NCI-H69 (cell line): ENCODE measurements around the gene ANKFN1.
A peak's percentile ranks its signal among the peaks of the same experiment; 100 is the strongest.

Experiments
- DNase-seq: peaks from one replicate; lab custom pipeline; 2025; lab: John Stamatoyannopoulos, UW

ANKFN1 gene

DNA sequence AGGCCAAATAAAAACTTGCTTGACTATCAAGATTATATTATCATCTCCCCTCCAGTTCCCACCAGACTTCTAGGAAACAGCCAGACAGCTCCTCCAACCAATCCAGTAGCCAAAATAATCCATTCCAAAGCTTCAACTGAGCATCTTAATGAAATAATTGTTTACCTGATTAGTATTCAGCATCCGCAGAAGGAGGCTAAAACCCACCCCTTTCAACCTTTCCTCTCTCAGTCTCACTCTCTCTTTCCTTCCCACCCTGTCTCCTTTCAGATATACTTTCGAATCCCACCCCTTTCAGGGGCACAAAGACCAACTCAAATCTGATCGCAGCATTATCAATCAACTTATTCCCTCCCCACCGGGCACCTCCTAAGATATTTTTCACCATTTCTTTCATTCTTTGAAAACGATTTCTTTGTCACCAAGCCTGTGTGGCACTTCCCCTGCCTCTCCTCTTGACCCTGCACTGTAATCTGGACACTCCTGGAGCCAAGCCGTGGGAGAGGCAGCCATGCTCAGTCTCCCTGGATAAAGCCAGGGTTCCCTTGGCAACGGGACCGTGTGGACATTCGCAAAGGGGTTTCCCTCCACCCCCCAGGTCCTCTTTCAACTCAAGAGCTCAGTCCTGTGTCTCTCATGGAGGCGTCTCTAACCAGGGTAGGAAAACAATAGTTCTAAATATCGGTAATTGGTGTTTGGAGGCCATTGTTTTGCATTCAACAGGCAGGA is at the start of gene ANKFN1:
Gene ANKFN1, plus strand, starts transcription at position 602 of the 729 bp plus-strand sequence. CDS start 59,193 bp downstream, outside the sequence.
- peak; percentile 41 for DNase-seq

DNA sequence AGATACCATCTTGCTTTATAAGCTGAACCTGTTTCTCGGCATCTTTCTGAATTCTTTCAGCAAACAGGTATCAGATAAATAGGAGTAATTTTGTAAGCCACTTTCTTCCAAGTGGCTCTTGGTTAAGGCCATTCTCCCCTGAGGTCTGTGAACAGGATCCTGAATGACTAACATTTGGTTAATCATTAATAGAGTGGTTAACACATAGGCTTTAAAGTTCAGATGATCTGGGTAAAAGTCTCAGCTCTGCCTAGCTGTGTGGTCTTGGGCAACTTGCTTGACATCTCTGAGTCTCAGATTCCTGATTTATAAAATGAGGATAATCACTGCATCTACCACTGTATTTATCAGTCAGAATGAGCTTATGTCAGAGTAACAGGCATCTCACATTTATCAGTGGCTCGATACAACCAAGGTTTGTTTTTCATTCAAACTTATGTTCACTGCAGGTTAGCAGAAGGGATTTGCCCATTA is 44.4 kb upstream of the ANKFN1 start:
- no peak for DNase-seq

DNA sequence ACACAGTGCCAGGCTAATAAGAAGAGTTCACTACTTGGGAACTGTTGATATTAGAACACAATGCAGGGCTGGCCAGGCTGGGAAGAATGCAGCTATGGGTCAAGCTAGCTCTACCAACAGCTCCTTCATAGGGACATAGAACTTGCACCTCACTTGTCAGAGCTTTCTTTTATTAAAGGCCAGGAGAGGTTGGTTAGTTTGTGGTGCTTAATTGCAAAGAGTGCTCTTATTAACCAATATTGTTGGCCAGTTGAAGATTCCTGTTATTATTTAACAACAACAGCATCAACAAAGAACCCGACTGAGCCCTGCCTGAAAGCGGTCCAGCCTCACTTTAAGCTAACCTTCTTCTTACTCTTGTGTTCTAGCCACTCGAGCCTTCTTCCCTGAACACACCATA is 43.4 kb upstream of the ANKFN1 start:
- DNase-seq = no peak

- DNase-seq = peak; percentile 36
These were observed 42.7 kb upstream of the ANKFN1 start for GRCh38 chr17:56110463-56111135.

DNA sequence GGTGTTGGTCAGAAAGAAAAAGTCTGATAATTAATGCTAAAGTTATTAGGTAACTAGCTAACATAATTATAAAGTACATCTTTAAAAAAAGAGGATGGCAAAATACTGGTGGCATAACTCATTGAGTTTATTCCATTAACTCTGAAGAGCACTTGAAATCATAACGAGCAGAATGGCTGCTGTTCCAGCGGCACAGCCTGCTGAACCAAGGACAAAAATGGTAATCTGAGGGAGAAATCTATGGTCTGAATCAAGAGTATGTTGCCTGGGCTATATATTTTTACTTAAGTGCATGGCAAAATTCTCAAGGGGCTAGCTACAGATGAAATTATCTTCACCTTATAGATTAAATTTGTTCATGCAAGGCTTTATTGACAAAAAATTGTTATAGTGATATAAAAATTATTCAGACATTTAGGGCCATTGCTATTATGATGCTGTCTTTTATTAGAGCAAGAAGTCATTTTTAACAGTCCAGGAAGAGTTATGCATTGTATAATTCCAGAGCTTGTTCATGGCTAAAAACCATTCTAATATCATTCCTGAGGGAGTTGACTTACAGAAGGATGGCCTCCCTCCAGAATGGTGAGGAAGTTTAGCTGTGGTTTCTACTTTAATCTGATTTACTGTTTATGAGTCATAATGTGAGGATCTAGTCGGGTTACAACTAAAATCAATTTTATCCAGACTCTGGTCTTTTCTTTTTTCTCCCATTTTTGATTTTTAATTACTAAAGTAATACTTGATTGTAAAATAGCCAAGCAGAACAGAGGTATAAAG is 41.4 kb upstream of the ANKFN1 start:
- DNase-seq = no peak

GRCh38 chr17:56113486-56113885 is 39.8 kb upstream of the ANKFN1 start:
- DNase-seq = peak; percentile 31

GRCh38 chr17:56114469-56114868 is 38.8 kb upstream of the ANKFN1 start:
- no peak for DNase-seq

- DNase-seq = no peak
These were observed 34.1 kb upstream of the ANKFN1 start for GRCh38 chr17:56119191-56119590.

DNA sequence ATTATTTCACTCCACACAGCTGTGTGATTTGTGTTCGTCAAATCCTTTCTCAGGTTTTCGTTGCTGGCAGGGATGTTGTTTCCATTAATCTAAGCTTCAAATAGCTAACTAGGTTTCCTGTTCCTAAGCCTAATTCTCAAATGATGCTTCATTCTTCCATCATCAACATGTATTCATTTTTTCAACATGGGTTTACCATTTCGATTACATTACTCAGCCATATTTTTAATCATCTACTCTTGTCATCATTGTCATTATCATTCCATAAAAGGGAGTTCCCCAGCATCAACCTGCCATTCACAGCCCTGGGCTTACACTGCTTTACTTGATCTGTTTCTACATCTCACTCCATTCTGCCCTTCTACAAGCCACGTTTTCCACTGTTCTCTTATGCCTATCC is 33.3 kb upstream of the ANKFN1 start:
- DNase-seq = no peak

DNA sequence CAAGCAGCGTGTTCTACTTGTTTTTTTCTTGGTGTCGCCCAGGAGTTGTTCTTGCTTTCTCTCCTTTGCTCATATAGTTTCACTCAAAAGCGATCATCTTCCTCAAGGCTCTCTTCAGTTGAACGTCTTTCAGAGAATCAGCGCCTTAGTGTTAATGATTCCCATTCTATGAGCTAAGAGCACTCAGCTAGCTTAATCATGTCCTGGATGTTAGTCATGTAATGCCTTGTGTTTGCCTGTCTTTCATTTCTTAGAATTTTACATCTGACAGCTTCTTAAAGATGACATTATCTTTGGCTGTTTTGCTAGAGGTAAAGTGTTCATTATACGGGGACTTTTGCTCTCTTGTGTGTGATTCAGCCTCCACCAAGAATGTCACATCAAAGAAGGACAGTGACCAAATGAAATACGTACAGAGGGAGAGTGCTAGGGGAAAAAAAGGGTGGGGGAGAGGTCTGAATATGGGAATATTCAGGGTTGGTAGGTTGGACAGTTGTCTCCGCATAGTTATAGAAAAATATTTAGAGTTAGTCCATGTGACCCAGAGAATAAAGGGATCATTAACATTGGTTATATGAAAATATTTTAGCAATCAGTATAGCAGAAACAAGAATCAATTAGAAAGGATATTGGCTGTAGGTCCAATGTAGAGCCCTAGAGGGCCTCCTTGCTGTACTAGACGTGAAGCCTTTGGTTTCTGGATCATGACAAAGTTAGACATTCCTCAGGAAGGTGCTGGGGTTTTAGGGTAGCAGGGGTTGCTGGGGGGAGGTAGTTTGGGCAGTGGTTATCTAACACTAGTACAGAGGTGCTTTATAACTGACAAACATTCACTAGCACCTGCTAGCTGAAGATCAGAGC is 31.9 kb upstream of the ANKFN1 start:
- DNase-seq = no peak

- peak; percentile 46 for DNase-seq
These were observed 27.1 kb upstream of the ANKFN1 start for GRCh38 chr17:56125830-56126819.

- DNase-seq = peak; percentile 14
These were observed 23.2 kb upstream of the ANKFN1 start for GRCh38 chr17:56130026-56130425.

GRCh38 chr17:56130631-56131030 is 22.6 kb upstream of the ANKFN1 start:
- no peak for DNase-seq

GRCh38 chr17:56131431-56131830 is 21.8 kb upstream of the ANKFN1 start:
- DNase-seq = no peak

DNA sequence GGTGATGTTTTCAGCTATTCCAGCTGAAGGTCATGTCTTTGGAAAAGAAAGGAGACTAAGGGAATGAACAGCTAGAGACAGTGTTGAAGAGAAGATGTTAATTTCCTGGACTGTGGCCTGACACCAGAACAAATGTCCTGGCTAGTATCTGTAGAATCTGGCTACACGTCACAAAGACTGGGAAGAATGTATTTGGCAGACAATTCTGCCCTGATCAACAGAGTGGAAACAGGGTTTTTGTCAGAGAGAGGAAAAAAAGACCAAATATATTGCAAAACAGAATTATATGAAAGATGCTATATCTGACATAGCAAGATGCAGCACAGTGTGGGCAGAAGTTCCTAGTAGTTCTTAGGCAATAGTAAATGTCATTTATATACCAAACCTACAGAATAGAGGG is 17.0 kb upstream of the ANKFN1 start:
- no peak for DNase-seq

DNA sequence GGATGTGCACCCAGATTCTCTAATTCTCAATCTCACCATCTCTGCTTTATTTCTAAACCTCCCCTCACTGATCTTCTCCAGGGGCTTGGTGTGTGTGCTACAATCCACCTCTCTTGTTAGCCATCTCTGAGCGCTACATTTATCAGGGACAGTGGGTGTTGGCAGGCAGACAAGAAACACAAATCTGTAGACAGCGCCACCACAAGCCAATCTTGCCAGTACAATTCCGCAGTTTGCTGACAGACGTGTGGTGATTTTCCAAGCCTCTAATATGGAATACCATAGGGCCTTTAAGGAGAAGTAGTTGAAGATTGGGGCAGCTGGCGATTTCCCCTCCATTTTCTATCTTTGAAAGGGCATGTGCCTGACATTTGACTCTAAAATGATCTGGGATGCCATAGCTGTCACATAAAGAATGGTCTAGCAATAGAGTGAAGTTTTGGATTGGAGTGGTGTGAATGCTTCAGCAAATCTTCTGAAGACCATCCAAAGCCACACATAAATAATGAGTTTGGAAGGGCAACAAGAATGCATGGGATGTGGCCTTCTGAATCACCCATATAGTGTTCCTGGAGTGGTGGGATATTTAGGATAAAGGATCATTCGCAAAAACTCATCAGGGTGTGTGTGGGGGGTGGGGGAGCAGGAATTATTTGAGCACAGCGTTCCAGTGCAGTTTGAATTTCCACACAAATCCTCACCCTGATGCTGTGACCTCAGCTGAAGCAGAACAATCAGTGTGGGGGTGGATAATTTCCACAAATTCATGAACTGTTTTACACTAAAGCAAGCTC is 12.0 kb upstream of the ANKFN1 start:
- peak; percentile 3 for DNase-seq

- DNase-seq = no peak
These were observed 10.9 kb upstream of the ANKFN1 start for GRCh38 chr17:56142325-56142724.

- DNase-seq = no peak
These were observed 10.5 kb upstream of the ANKFN1 start for GRCh38 chr17:56142781-56143180.

GRCh38 chr17:56144223-56144622 is 9.1 kb upstream of the ANKFN1 start:
- DNase-seq = peak; percentile 41

GRCh38 chr17:56146534-56146933 is 6.7 kb upstream of the ANKFN1 start:
- no peak for DNase-seq
